Trophoblast cell (in vitro differentiated cells and primary cell): ENCODE data around the gene IL1R1. TPM values are rescaled to one million over a fixed set of nuclear protein-coding genes. Genes with fewer than 3 reads are reported as not detected.

Experiments
- DNase-seq, 2 donors: peaks; one replicate each; pipeline ENCODE4 v3.0.0-alpha.2; 2016
- H2AFZ ChIP-seq: 2 replicates; pipeline ENCODE4 v1.6.1; 2013; ENCODE audit warnings: low read length, moderate library complexity, mild to moderate bottlenecking; ENCODE audit not compliant: insufficient read depth, poor library complexity
- H2AK5ac ChIP-seq: 2 replicates; pipeline ENCODE4 v1.6.1; 2013; ENCODE audit warnings: mild to moderate bottlenecking, low read length
- H2BK120ac ChIP-seq: 2 replicates; pipeline ENCODE4 v1.6.1; 2013; ENCODE audit warnings: low read length, mild to moderate bottlenecking, moderate library complexity; ENCODE audit not compliant: insufficient read depth, poor library complexity
- H2BK12ac ChIP-seq: 2 replicates; pipeline ENCODE4 v1.6.1; 2013; ENCODE audit warnings: mild to moderate bottlenecking, low read length, moderate library complexity
- H2BK5ac ChIP-seq: 2 replicates; pipeline ENCODE4 v1.6.1; 2013; ENCODE audit warnings: low read length, low read depth, moderate library complexity, mild to moderate bottlenecking; ENCODE audit not compliant: poor library complexity
- H3K14ac ChIP-seq: 2 replicates; pipeline ENCODE4 v1.6.1; 2013; ENCODE audit warnings: mild to moderate bottlenecking, low read length
- H3K18ac ChIP-seq: 2 replicates; pipeline ENCODE4 v1.6.1; 2013; ENCODE audit warnings: mild to moderate bottlenecking, low read length
- H3K23ac ChIP-seq: 2 replicates; pipeline ENCODE4 v1.6.1; 2013; ENCODE audit warnings: low read length
- H3K27ac ChIP-seq: 2 replicates; pipeline ENCODE4 v1.5.1; 2013; ENCODE audit warnings: low read depth, mild to moderate bottlenecking, inconsistent platforms, low read length, moderate library complexity
- H3K27me3 ChIP-seq: 2 replicates; pipeline ENCODE4 v1.6.1; 2013; ENCODE audit warnings: inconsistent platforms, mild to moderate bottlenecking, low read length, moderate library complexity; ENCODE audit not compliant: insufficient read depth
- H3K36me3 ChIP-seq, 2 experiments: 1 replicate in 1 of 2; 2 replicates in 1 of 2; pipeline ENCODE4 v1.6.1; 2013; ENCODE audit warnings: low read length in 2 of 2, mild to moderate bottlenecking in 2 of 2, moderate library complexity in 1 of 2; ENCODE audit not compliant: insufficient read depth in 2 of 2, control insufficient read depth in 1 of 2
- H3K4ac ChIP-seq: 2 replicates; pipeline ENCODE4 v1.6.1; 2013; ENCODE audit warnings: low read depth, mild to moderate bottlenecking, low read length, moderate library complexity
- H3K4me1 ChIP-seq, 2 experiments: 1 replicate in 1 of 2; 2 replicates in 1 of 2; pipeline ENCODE4 v1.6.1; 2013; ENCODE audit warnings: low read length in 2 of 2, mild to moderate bottlenecking in 2 of 2, moderate library complexity in 1 of 2; ENCODE audit not compliant: insufficient read depth in 2 of 2, control insufficient read depth in 1 of 2
- H3K4me2 ChIP-seq: 2 replicates; pipeline ENCODE4 v1.6.1; 2013; ENCODE audit warnings: inconsistent platforms, mild to moderate bottlenecking, low read length, moderate library complexity
- H3K4me3 ChIP-seq: 2 replicates; pipeline ENCODE4 v1.5.1; 2013; ENCODE audit warnings: mild to moderate bottlenecking, low read depth, low read length, inconsistent platforms
- H3K79me1 ChIP-seq: one replicate; pipeline ENCODE4 v1.6.1; 2013; ENCODE audit warnings: low read length
- H3K79me2 ChIP-seq: 2 replicates; pipeline ENCODE4 v1.6.1; 2013; ENCODE audit warnings: low read length, mild to moderate bottlenecking; ENCODE audit not compliant: control insufficient read depth, insufficient read depth, poor library complexity
- H3K9ac ChIP-seq: 2 replicates; pipeline ENCODE4 v1.6.1; 2013; ENCODE audit warnings: mild to moderate bottlenecking, low read length
- H3K9me3 ChIP-seq: 2 replicates; pipeline ENCODE4 v1.6.1; 2013; ENCODE audit warnings: low read depth, mild to moderate bottlenecking, control low read depth, inconsistent platforms, low read length; ENCODE audit not compliant: insufficient read depth
- H4K12ac ChIP-seq: 2 replicates; pipeline ENCODE4 v1.6.1; 2013; ENCODE audit warnings: low read depth, mild to moderate bottlenecking, low read length, moderate library complexity
- H4K8ac ChIP-seq: 2 replicates; pipeline ENCODE4 v1.6.1; 2013; ENCODE audit warnings: low read depth, mild to moderate bottlenecking, low read length, moderate library complexity
- H4K91ac ChIP-seq: one replicate; pipeline ENCODE4 v1.6.1; 2013; ENCODE audit warnings: low read depth, mild to moderate bottlenecking, low read length, moderate library complexity
- WGBS: extraction: QIAGEN DNeasy Blood & Tissue Kit; methylation state at CpG from one replicate; pipeline ENCODE4 v1.1.7; 2013; ENCODE audit warnings: missing lambda C conversion rate; ENCODE audit not compliant: insufficient read length, insufficient coverage; ENCODE audit errors: extremely low coverage; 5-methylcytosine and 5-hydroxymethylcytosine counted together
- polyA plus RNA-seq: library from polyadenylated mRNA; stranded (reverse); fragments of 200-250 nt; gene quantifications from 2 replicates; pipeline ENCODE4 v1.2.3, GENCODE V29; 2013

The IL1R1 gene
- polyA plus RNA-seq, result 35.1 and 36.4 TPM in 2 replicates

GRCh38 chr2:102141970-102142828 is at the start of gene IL1R1:
Gene IL1R1, plus strand, starts transcription at chr2:102142746. Its CDS starts 14,979 bp downstream, at chr2:102157725.
- WGBS, result no CpG with 5 or more reads among the region's 65 CpGs

GRCh38 chr2:102093662-102094061 is 48.9 kb upstream of the IL1R1 start:
- Histone ChIP-seq H2BK120ac (peak overlapping the region; percentile 39), H4K8ac (no peak overlapping the region), H3K79me1 (peaks cover 1% of the 10 kb centered on the region), H3K9me3 (no peaks in the 10 kb centered on the region), H3K4ac (no peak overlapping the region), H2BK12ac (peak overlapping the region; percentile 96), H3K4me1 (peaks cover 0 to 3% of the 10 kb centered on the region in 2 experiments), H3K14ac (peak overlapping the region; percentile 66), H3K79me2 (no peaks in the 10 kb centered on the region), H4K12ac (no peak overlapping the region), H3K27me3 (no peaks in the 10 kb centered on the region), H3K27ac (no peak overlapping the region), H3K9ac (no peak overlapping the region), H2AK5ac (peak overlapping the region; percentile 96), H2BK5ac (no peak overlapping the region), H3K36me3 (no peaks in the 10 kb centered on the region), H4K91ac (peak overlapping the region; percentile 60), H3K4me3 (no peak overlapping the region), H3K18ac (peak overlapping the region; percentile 71), H2AFZ (no peak overlapping the region), H3K4me2 (no peak overlapping the region), H3K23ac (no peak overlapping the region)
- DNase-seq, result no peak
- WGBS, result no CpG with 5 or more reads among the region's 13 CpGs

More at GRCh38 chr2:102141970-102142828, at the start of gene IL1R1:
- Histone ChIP-seq H2BK5ac (peak within 1 kb of the TSS; percentile 87), H2AFZ (peak within 1 kb of the TSS; percentile 74), H2AK5ac (no peak within 1 kb of the TSS), H3K9me3 (peaks cover 12% of the 10 kb centered on the region), H3K36me3 (peaks cover 17 to 18% of the 10 kb centered on the region in 2 experiments), H3K4me3 (peak within 1 kb of the TSS; percentile 69), H3K4me2 (peak within 1 kb of the TSS; percentile 92), H3K79me2 (peaks cover 7% of the 10 kb centered on the region), H4K8ac (peak within 1 kb of the TSS; percentile 79), H3K23ac (no peak within 1 kb of the TSS), H3K18ac (peak within 1 kb of the TSS; percentile 77), H2BK120ac (peak within 1 kb of the TSS; percentile 84), H2BK12ac (peak within 1 kb of the TSS; percentile 87), H3K4me1 (peaks cover 0 to 19% of the 10 kb centered on the region in 2 experiments), H3K27ac (peak within 1 kb of the TSS; percentile 68), H3K4ac (peak within 1 kb of the TSS; percentile 73), H4K91ac (peak within 1 kb of the TSS; percentile 91), H3K27me3 (no peaks in the 10 kb centered on the region), H4K12ac (peak within 1 kb of the TSS; percentile 95), H3K9ac (peak within 1 kb of the TSS; percentile 71), H3K14ac (peak within 1 kb of the TSS; percentile 86), H3K79me1 (peaks cover 9% of the 10 kb centered on the region)
- DNase-seq, result peak; percentile 88 to 89

- WGBS, result no CpG with 5 or more reads among the region's 4 CpGs
- Histone ChIP-seq H3K27me3 (no peaks in the 10 kb centered on the region), H3K4me2 (no peak overlapping the region)
Observed at GRCh38 chr2:102094917-102095316, 47.6 kb upstream of the IL1R1 start.

GRCh38 chr2:102096103-102096502 is 46.4 kb upstream of the IL1R1 start:
- WGBS, result no CpG with 5 or more reads among the region's 5 CpGs

More at GRCh38 chr2:102094917-102095316, 47.6 kb upstream of the IL1R1 start:
- Histone ChIP-seq H4K8ac (no peak overlapping the region), H3K9ac (no peak overlapping the region), H3K4ac (no peak overlapping the region), H3K27ac (no peak overlapping the region), H4K12ac (no peak overlapping the region), H3K4me3 (no peak overlapping the region), H3K23ac (no peak overlapping the region), H3K9me3 (no peaks in the 10 kb centered on the region), H3K18ac (no peak overlapping the region), H2AFZ (no peak overlapping the region), H2AK5ac (no peak overlapping the region), H2BK5ac (no peak overlapping the region), H4K91ac (no peak overlapping the region), H3K4me1 (peaks cover 6 to 10% of the 10 kb centered on the region in 2 experiments), H2BK120ac (no peak overlapping the region), H3K14ac (no peak overlapping the region), H3K79me1 (peaks cover 6% of the 10 kb centered on the region), H3K36me3 (no peaks in the 10 kb centered on the region), H2BK12ac (no peak overlapping the region), H3K79me2 (peaks cover 2% of the 10 kb centered on the region)
- DNase-seq, result peak; percentile 96 to 99

More at GRCh38 chr2:102096103-102096502, 46.4 kb upstream of the IL1R1 start:
- H4K91ac ChIP-seq, result no peak overlapping the region
- peaks cover 12% of the 10 kb centered on the region for H3K79me1 ChIP-seq
- no peak overlapping the region for H4K12ac ChIP-seq
- no peak overlapping the region for H2BK12ac ChIP-seq
- no peak overlapping the region for H3K23ac ChIP-seq
- no peak overlapping the region for H3K4me2 ChIP-seq
- H3K36me3 ChIP-seq, result no peaks in the 10 kb centered on the region
- H3K4me1 ChIP-seq, result peaks cover 12 to 18% of the 10 kb centered on the region in 2 experiments
- H2AK5ac ChIP-seq, result no peak overlapping the region
- no peaks in the 10 kb centered on the region for H3K27me3 ChIP-seq
- DNase-seq, result no peak
- no peak overlapping the region for H3K14ac ChIP-seq
- H3K9me3 ChIP-seq, result no peaks in the 10 kb centered on the region
- no peak overlapping the region for H3K18ac ChIP-seq
- peaks cover 2% of the 10 kb centered on the region for H3K79me2 ChIP-seq
- no peak overlapping the region for H2BK120ac ChIP-seq
- no peak overlapping the region for H3K4ac ChIP-seq
- no peak overlapping the region for H2AFZ ChIP-seq
- no peak overlapping the region for H4K8ac ChIP-seq
- H2BK5ac ChIP-seq, result no peak overlapping the region
- no peak overlapping the region for H3K4me3 ChIP-seq
- no peak overlapping the region for H3K27ac ChIP-seq
- H3K9ac ChIP-seq, result no peak overlapping the region
